Measurements from ENCODE around the gene LIPC.
A peak's percentile ranks its signal among the peaks of the same experiment; 100 is the strongest.

The LIPC gene

GRCh38 chr15:58587486-58587885 is 155.7 kb downstream of the LIPC start:
- Histone ChIP-seq H2AFZ (ENCODE audit: low read length) (no peak overlapping the region), H3K9me3 (replicated peaks in 1 of 2; ENCODE audit: control insufficient read depth in 2 of 2, insufficient read depth in 1 of 2, low read depth in 1 of 2, low read length in 2 of 2) (no peaks in the 10 kb centered on the region), H4K8ac (ENCODE audit: low read depth, low read length) (no peak overlapping the region), H3K4me3 (ENCODE audit: low read length in 2 of 2) (no peak overlapping the region), H3K79me1 (ENCODE audit: low read depth, low read length) (no peaks in the 10 kb centered on the region), H4K91ac (ENCODE audit: low read depth, low read length, poor library complexity) (no peak overlapping the region), H2BK12ac (ENCODE audit: low read length) (no peak overlapping the region), H3K18ac (ENCODE audit: low read length) (no peak overlapping the region), H2BK15ac (ENCODE audit: low read length) (no peak overlapping the region), H2BK120ac (ENCODE audit: low read depth, low read length) (no peak overlapping the region), H3K9ac (ENCODE audit: low read depth, low read length, poor library complexity) (no peak overlapping the region), H3K4me2 (ENCODE audit: insufficient read depth, low read length, poor library complexity, severe bottlenecking) (no peak overlapping the region), H3K4me1 (ENCODE audit: control insufficient read depth in 2 of 2, insufficient read depth in 1 of 2, low read depth in 1 of 2, low read length in 2 of 2) (peaks cover 0 to 2% of the 10 kb centered on the region in 2 donors), H3K27me3 (ENCODE audit: control insufficient read depth in 3 of 3, insufficient read depth in 3 of 3, low read depth in 1 of 3, low read length in 3 of 3) (no peaks in the 10 kb centered on the region), H3K14ac (ENCODE audit: low read length) (no peak overlapping the region), H3K27ac (replicated peaks; ENCODE audit: low read length) (no peak overlapping the region), H2AK5ac (ENCODE audit: low read depth, low read length) (no peak overlapping the region), H3K23ac (ENCODE audit: low read depth, low read length, poor library complexity) (no peak overlapping the region), H3K4ac (ENCODE audit: low read length) (no peak overlapping the region), H3K36me3 (replicated peaks in 1 of 2; ENCODE audit: control insufficient read depth in 2 of 2, insufficient read depth in 2 of 2, low read length in 2 of 2) (no peaks in the 10 kb centered on the region), H2BK5ac (ENCODE audit: low read length) (no peak overlapping the region)
- no peak for DNase-seq (ENCODE audit: low spot score)
- no CpG with 5 or more reads among the region's 4 CpGs for WGBS, 2 donors (ENCODE audit: extremely low coverage in 2 of 2, insufficient read length in 2 of 2, insufficient replicate concordance in 1 of 2)

- Histone ChIP-seq H3K4me2 (ENCODE audit: insufficient read depth, low read length, poor library complexity, severe bottlenecking) (no peak overlapping the region), H3K79me1 (ENCODE audit: low read depth, low read length) (no peaks in the 10 kb centered on the region), H4K91ac (ENCODE audit: low read depth, low read length, poor library complexity) (no peak overlapping the region), H3K4me3 (ENCODE audit: low read length in 2 of 2) (no peak overlapping the region), H2BK12ac (ENCODE audit: low read length) (no peak overlapping the region), H3K27me3 (ENCODE audit: control insufficient read depth in 3 of 3, insufficient read depth in 3 of 3, low read depth in 1 of 3, low read length in 3 of 3) (no peaks in the 10 kb centered on the region), H4K8ac (ENCODE audit: low read depth, low read length) (no peak overlapping the region), H3K9me3 (replicated peaks in 1 of 2; ENCODE audit: control insufficient read depth in 2 of 2, insufficient read depth in 1 of 2, low read depth in 1 of 2, low read length in 2 of 2) (no peaks in the 10 kb centered on the region), H2BK15ac (ENCODE audit: low read length) (no peak overlapping the region), H3K36me3 (replicated peaks in 1 of 2; ENCODE audit: control insufficient read depth in 2 of 2, insufficient read depth in 2 of 2, low read length in 2 of 2) (no peaks in the 10 kb centered on the region), H2BK120ac (ENCODE audit: low read depth, low read length) (no peak overlapping the region), H2AFZ (ENCODE audit: low read length) (no peak overlapping the region), H3K23ac (ENCODE audit: low read depth, low read length, poor library complexity) (no peak overlapping the region), H3K9ac (ENCODE audit: low read depth, low read length, poor library complexity) (no peak overlapping the region), H3K14ac (ENCODE audit: low read length) (no peak overlapping the region), H2AK5ac (ENCODE audit: low read depth, low read length) (no peak overlapping the region), H3K18ac (ENCODE audit: low read length) (peak overlapping the region; percentile 17), H3K4me1 (ENCODE audit: control insufficient read depth in 2 of 2, insufficient read depth in 1 of 2, low read depth in 1 of 2, low read length in 2 of 2) (peaks cover 0 to 2% of the 10 kb centered on the region in 2 donors), H2BK5ac (ENCODE audit: low read length) (no peak overlapping the region), H3K27ac (replicated peaks; ENCODE audit: low read length) (no peak overlapping the region), H3K4ac (ENCODE audit: low read length) (no peak overlapping the region)
- no peak for DNase-seq (ENCODE audit: low spot score)
- no CpG with 5 or more reads among the region's 1 CpG for WGBS, 2 donors (ENCODE audit: extremely low coverage in 2 of 2, insufficient read length in 2 of 2, insufficient replicate concordance in 1 of 2)
Measured at GRCh38 chr15:58588096-58588495, 156.3 kb downstream of the LIPC start.

- no peak overlapping the region for H2BK12ac ChIP-seq (ENCODE audit: low read length)
- H2BK5ac ChIP-seq (ENCODE audit: low read length) = no peak overlapping the region
- no peak overlapping the region for H3K4ac ChIP-seq (ENCODE audit: low read length)
- whole genome bisulfite sequencing, 2 donors (ENCODE audit: extremely low coverage in 2 of 2, insufficient read length in 2 of 2, insufficient replicate concordance in 1 of 2) = no CpG with 5 or more reads among the region's 3 CpGs
- no peak overlapping the region for H3K14ac ChIP-seq (ENCODE audit: low read length)
- peaks cover 0 to 2% of the 10 kb centered on the region in 2 donors for H3K4me1 ChIP-seq (ENCODE audit: control insufficient read depth in 2 of 2, insufficient read depth in 1 of 2, low read depth in 1 of 2, low read length in 2 of 2)
- no peak overlapping the region for H3K27ac ChIP-seq (replicated peaks; ENCODE audit: low read length)
- H3K4me2 ChIP-seq (ENCODE audit: insufficient read depth, low read length, poor library complexity, severe bottlenecking) = no peak overlapping the region
- H3K9ac ChIP-seq (ENCODE audit: low read depth, low read length, poor library complexity) = no peak overlapping the region
- DNase-seq (ENCODE audit: low spot score) = no peak
- H3K23ac ChIP-seq (ENCODE audit: low read depth, low read length, poor library complexity) = no peak overlapping the region
- no peaks in the 10 kb centered on the region for H3K79me1 ChIP-seq (ENCODE audit: low read depth, low read length)
- H2AK5ac ChIP-seq (ENCODE audit: low read depth, low read length) = no peak overlapping the region
- no peaks in the 10 kb centered on the region for H3K9me3 ChIP-seq (replicated peaks in 1 of 2; ENCODE audit: control insufficient read depth in 2 of 2, insufficient read depth in 1 of 2, low read depth in 1 of 2, low read length in 2 of 2)
- no peak overlapping the region for H2BK15ac ChIP-seq (ENCODE audit: low read length)
- peaks cover 0 to 9% of the 10 kb centered on the region in 2 donors for H3K36me3 ChIP-seq (replicated peaks in 1 of 2; ENCODE audit: control insufficient read depth in 2 of 2, insufficient read depth in 2 of 2, low read length in 2 of 2)
- H2BK120ac ChIP-seq (ENCODE audit: low read depth, low read length) = no peak overlapping the region
- no peaks in the 10 kb centered on the region for H3K27me3 ChIP-seq (ENCODE audit: control insufficient read depth in 3 of 3, insufficient read depth in 3 of 3, low read depth in 1 of 3, low read length in 3 of 3)
- H4K8ac ChIP-seq (ENCODE audit: low read depth, low read length) = no peak overlapping the region
- H3K4me3 ChIP-seq (ENCODE audit: low read length in 2 of 2) = no peak overlapping the region
- no peak overlapping the region for H3K18ac ChIP-seq (ENCODE audit: low read length)
- H2AFZ ChIP-seq (ENCODE audit: low read length) = no peak overlapping the region
- H4K91ac ChIP-seq (ENCODE audit: low read depth, low read length, poor library complexity) = no peak overlapping the region
Measured at GRCh38 chr15:58589047-58589446, 157.3 kb downstream of the LIPC start.

GRCh38 chr15:58590236-58590635 is 158.4 kb downstream of the LIPC start:
- no peak for DNase-seq (ENCODE audit: low spot score)
- Histone ChIP-seq H3K4me1 (ENCODE audit: control insufficient read depth in 2 of 2, insufficient read depth in 1 of 2, low read depth in 1 of 2, low read length in 2 of 2) (peaks cover 0 to 2% of the 10 kb centered on the region in 2 donors), H3K14ac (ENCODE audit: low read length) (no peak overlapping the region), H3K18ac (ENCODE audit: low read length) (no peak overlapping the region), H3K27ac (replicated peaks; ENCODE audit: low read length) (no peak overlapping the region), H3K23ac (ENCODE audit: low read depth, low read length, poor library complexity) (no peak overlapping the region), H2BK120ac (ENCODE audit: low read depth, low read length) (no peak overlapping the region), H3K4ac (ENCODE audit: low read length) (no peak overlapping the region), H3K4me3 (ENCODE audit: low read length in 2 of 2) (no peak overlapping the region), H2BK12ac (ENCODE audit: low read length) (no peak overlapping the region), H3K79me1 (ENCODE audit: low read depth, low read length) (no peaks in the 10 kb centered on the region), H2AK5ac (ENCODE audit: low read depth, low read length) (no peak overlapping the region), H3K9ac (ENCODE audit: low read depth, low read length, poor library complexity) (no peak overlapping the region), H4K8ac (ENCODE audit: low read depth, low read length) (no peak overlapping the region), H3K27me3 (ENCODE audit: control insufficient read depth in 3 of 3, insufficient read depth in 3 of 3, low read depth in 1 of 3, low read length in 3 of 3) (no peaks in the 10 kb centered on the region), H3K4me2 (ENCODE audit: insufficient read depth, low read length, poor library complexity, severe bottlenecking) (no peak overlapping the region), H3K36me3 (replicated peaks in 1 of 2; ENCODE audit: control insufficient read depth in 2 of 2, insufficient read depth in 2 of 2, low read length in 2 of 2) (peaks cover 0 to 21% of the 10 kb centered on the region in 2 donors), H2AFZ (ENCODE audit: low read length) (no peak overlapping the region), H4K91ac (ENCODE audit: low read depth, low read length, poor library complexity) (no peak overlapping the region), H2BK15ac (ENCODE audit: low read length) (no peak overlapping the region), H2BK5ac (ENCODE audit: low read length) (no peak overlapping the region), H3K9me3 (replicated peaks in 1 of 2; ENCODE audit: control insufficient read depth in 2 of 2, insufficient read depth in 1 of 2, low read depth in 1 of 2, low read length in 2 of 2) (no peaks in the 10 kb centered on the region)
- WGBS, 2 donors (ENCODE audit: extremely low coverage in 2 of 2, insufficient read length in 2 of 2, insufficient replicate concordance in 1 of 2) = no CpG with 5 or more reads among the region's 1 CpG

All from neuronal stem cell (in vitro differentiated cells).